ENCODE data around the gene MLLT10.

MLLT10 gene

DNA sequence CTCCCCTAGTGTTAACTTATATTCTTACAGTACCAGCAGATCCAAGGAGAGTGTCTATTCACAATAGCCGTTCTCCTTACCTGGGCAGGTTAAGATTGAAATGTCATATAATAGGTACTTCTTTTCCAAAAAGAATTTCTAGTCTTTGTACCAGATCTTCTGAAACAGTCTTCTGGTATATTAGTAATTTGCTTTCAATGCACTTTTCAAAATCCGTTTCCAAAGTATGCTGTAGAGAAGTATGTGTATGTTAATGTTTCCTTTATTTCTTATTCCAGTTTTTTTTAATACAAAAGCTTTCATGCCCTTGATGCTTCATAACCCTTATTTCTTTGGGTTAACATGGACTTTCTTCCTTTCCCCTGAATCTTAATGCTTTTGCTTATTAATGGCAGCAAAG, 188.2 kb downstream of the MLLT10 start:
- TF ChIP-seq MYC (IDR thresholded peaks at IDR 0.05; ENCODE audit: low read depth, low read length) = no peak
- TF ChIP-seq, protein P1, sequence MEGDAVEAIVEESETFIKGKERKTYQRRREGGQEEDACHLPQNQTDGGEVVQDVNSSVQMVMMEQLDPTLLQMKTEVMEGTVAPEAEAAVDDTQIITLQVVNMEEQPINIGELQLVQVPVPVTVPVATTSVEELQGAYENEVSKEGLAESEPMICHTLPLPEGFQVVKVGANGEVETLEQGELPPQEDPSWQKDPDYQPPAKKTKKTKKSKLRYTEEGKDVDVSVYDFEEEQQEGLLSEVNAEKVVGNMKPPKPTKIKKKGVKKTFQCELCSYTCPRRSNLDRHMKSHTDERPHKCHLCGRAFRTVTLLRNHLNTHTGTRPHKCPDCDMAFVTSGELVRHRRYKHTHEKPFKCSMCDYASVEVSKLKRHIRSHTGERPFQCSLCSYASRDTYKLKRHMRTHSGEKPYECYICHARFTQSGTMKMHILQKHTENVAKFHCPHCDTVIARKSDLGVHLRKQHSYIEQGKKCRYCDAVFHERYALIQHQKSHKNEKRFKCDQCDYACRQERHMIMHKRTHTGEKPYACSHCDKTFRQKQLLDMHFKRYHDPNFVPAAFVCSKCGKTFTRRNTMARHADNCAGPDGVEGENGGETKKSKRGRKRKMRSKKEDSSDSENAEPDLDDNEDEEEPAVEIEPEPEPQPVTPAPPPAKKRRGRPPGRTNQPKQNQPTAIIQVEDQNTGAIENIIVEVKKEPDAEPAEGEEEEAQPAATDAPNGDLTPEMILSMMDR (IDR thresholded peaks at IDR 0.05; ENCODE audit: low read depth, low read length) = no peak
- TF ChIP-seq MAX (IDR thresholded peaks at IDR 0.05; ENCODE audit: low read depth, low read length) = no peak
- no peak for TF ChIP-seq POLR2A (IDR thresholded peaks at IDR 0.05; ENCODE audit: extremely low read depth, insufficient read length)
- no peak for DNase-seq (ENCODE audit: low read depth)
- no peak overlapping the region for H3K4me3 ChIP-seq (ENCODE audit: low read depth, low read length)

- no peak overlapping the region for H3K4me3 ChIP-seq (ENCODE audit: low read depth, low read length)
- peak; percentile 23 for DNase-seq (ENCODE audit: low read depth)
Measured at GRCh38 chr10:21724020-21724589, 190.1 kb downstream of the MLLT10 start.

DNA sequence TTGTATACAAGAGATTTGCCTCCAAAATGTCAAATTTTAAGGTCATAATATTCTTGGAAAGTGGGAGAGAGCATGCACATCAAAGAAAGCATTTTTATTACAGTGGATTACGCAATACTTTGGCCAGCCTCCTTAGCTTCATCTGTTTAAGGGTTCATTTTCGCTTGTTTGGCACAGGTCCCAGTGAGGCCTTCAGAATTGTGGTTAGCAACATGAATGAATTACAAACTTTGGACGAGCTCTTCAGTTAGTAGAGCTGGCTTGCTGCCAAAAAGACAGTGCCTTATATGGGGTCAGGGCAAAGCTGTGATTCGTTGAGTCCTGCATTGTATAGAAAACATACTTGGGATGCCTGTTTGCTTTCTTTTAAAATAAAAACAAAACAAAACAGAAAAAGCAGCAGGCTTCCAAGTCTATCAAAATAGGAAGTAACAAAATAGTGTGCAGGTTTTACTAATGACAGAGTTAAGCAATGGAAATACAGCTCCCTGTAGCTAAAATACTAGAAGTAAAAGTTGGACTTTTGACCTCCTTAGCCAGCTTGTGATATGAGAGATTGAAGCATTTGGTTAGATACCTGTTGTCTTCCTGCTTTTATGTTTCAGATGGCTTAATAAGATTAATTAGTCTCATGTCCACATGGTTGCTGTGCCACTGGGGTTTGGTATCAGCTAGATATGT, 190.8 kb downstream of the MLLT10 start:
- peak; percentile 94 for DNase-seq (ENCODE audit: low read depth)
- no peak overlapping the region for H3K4me3 ChIP-seq (ENCODE audit: low read depth, low read length)
- TF ChIP-seq POLR2A (IDR thresholded peaks at IDR 0.05; ENCODE audit: extremely low read depth, insufficient read length) (no peak), MYC (IDR thresholded peaks at IDR 0.05; ENCODE audit: low read depth, low read length) (peak; percentile 48; the same call in 1 of the 2 replicates)

More at GRCh38 chr10:21724020-21724589, 190.1 kb downstream of the MLLT10 start:
- TF ChIP-seq MYC (IDR thresholded peaks at IDR 0.05; ENCODE audit: low read depth, low read length) = no peak
- TF ChIP-seq, protein P1 (IDR thresholded peaks at IDR 0.05; ENCODE audit: low read depth, low read length) = no peak
- no peak for TF ChIP-seq MAX (IDR thresholded peaks at IDR 0.05; ENCODE audit: low read depth, low read length)
- no peak for TF ChIP-seq POLR2A (IDR thresholded peaks at IDR 0.05; ENCODE audit: extremely low read depth, insufficient read length)

DNA sequence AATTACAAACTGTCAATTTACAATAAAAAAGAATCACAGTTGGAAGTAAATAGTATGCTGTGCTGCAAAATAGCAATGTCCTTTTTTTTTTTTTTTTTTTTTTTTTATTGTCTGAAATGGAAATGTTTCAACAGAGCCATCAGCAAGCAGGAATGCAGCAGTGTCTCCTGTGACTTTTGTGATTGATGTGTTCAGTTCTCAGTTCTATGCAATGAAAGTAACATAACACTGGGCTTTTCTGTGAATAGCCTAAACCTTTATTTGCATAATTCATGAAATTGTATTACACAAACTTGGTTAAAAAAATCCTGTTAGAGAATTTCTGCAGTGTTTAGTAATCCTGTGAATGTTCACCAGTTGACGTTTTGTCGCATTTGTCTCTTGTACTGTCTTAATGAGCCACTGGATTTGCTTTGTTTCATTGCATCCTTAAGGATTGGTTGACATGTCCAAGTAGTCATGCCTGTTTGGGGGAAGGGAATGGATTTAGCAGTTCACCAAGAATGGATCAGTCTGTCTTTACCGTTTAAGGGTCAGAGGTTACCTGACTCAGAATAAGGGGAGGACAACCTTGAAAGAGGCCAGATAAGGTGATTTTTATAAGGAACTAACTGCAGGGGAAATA, 192.7 kb downstream of the MLLT10 start:
- TF ChIP-seq MYC (IDR thresholded peaks at IDR 0.05; ENCODE audit: low read depth, low read length) = no peak
- no peak for TF ChIP-seq MAX (IDR thresholded peaks at IDR 0.05; ENCODE audit: low read depth, low read length)
- no peak for TF ChIP-seq POLR2A (IDR thresholded peaks at IDR 0.05; ENCODE audit: extremely low read depth, insufficient read length)
- TF ChIP-seq, protein P1 (IDR thresholded peaks at IDR 0.05; ENCODE audit: low read depth, low read length) = no peak
- no peak overlapping the region for H3K4me3 ChIP-seq (ENCODE audit: low read depth, low read length)
- no peak for DNase-seq (ENCODE audit: low read depth)

DNA sequence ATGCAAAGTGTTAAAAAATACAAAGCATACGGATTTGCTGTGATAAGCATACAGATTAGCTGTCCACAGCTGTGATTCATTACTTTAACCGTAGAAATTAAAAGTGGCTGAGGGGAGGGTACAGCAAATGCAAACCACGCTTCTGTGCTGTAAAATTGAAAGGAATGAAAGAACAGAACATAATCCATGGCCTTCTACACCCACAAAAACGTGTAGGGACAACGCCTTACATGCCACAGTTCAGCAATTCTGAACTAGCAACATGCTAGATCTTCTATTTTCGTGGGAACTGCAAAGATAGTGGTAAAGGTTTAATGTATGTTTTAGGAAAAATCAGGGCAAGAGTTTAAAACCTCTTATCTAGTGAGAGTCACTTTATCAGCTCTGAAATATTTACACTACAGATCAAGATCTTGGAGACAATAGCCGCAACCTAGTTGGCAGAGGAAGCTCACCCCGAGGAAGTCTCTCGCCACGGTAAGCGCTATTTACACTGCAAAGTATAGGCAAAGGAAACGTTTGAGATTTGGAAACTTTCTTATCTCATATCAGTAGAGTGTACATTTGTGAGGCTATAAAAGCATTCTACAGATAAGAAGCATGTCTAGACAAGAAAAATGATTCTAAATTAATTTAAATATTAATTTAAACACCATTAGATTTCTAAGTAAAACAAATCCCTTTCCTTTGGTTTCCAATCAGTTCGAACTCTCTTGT, 193.6 kb downstream of the MLLT10 start:
- TF ChIP-seq POLR2A (IDR thresholded peaks at IDR 0.05; ENCODE audit: extremely low read depth, insufficient read length) (no peak), MAX (IDR thresholded peaks at IDR 0.05; ENCODE audit: low read depth, low read length) (no peak), MYC (IDR thresholded peaks at IDR 0.05; ENCODE audit: low read depth, low read length) (no peak)
- TF ChIP-seq, protein P1 (IDR thresholded peaks at IDR 0.05; ENCODE audit: low read depth, low read length) = no peak
- no peak overlapping the region for H3K4me3 ChIP-seq (ENCODE audit: low read depth, low read length)
- DNase-seq (ENCODE audit: low read depth) = no peak

DNA sequence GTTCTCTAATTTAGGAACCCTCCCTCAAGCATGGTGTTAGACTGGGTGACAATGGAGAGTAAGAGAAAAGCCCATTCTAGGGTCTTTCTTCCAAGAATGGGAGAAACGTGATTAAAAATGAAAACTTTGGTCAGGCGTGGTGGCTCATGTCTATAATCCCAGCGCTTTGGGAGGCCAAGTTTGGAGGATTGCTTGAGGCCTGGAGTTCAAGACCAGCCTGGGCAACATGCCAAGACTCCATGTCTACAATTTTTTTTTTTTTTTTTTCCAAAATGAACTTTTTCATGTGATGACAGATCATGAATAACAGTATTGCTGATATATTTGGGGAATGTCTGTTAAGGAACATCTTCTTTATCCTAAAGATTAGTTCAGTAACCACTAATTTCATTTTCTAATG, 194.6 kb downstream of the MLLT10 start:
- DNase-seq (ENCODE audit: low read depth) = no peak
- no peak overlapping the region for H3K4me3 ChIP-seq (ENCODE audit: low read depth, low read length)
- TF ChIP-seq MYC (IDR thresholded peaks at IDR 0.05; ENCODE audit: low read depth, low read length) = no peak

All from NB4 (cell line).